Lower leg skin (tissue), 3 donors: Measurements from ENCODE around the gene TAF1B.

Experiments
- CTCF ChIP-seq, 3 donors: fragments of 450-650 bp; IDR thresholded peaks; one replicate each; pipeline ENCODE4 v1.5.1; 2016; ENCODE audit warnings: antibody characterized with exemption in 3 of 3, mild to moderate bottlenecking in 3 of 3, moderate library complexity in 2 of 3
- POLR2A ChIP-seq, 2 donors: fragments of 450-650 bp; IDR thresholded peaks; one replicate each; pipeline ENCODE4 v1.6.1; 2016 to 2017; ENCODE audit warnings: antibody characterized with exemption in 2 of 2, mild to moderate bottlenecking in 1 of 2, moderate library complexity in 1 of 2

- no peak for TF ChIP-seq CTCF (IDR thresholded peaks at IDR 0.05)
- TF ChIP-seq POLR2A (IDR thresholded peaks at IDR 0.05) = no peak
Observed at GRCh38 chr2:9877726-9878125, 34.5 kb downstream of the TAF1B start.
